GM12892 (cell line): Measurements from ENCODE around the gene RANBP1.

Experiments used
- DNase-seq: peaks from one replicate; pipeline ENCODE4 v3.0.0; 2011; ENCODE audit not compliant: insufficient read length
- FAIRE-seq: peaks from 2 replicates; lab custom pipeline; 2011; peaks lifted over from hg19 to GRCh38; lab: Jason Lieb, UNC
- POLR2A ChIP-seq: IDR thresholded peaks from 2 replicates; pipeline ENCODE4 v1.6.1; 2011; ENCODE audit warnings: low read depth, low read length, control low read depth
- POLR2AphosphoS5 ChIP-seq: IDR thresholded peaks from 2 replicates; pipeline ENCODE4 v1.6.1; 2011; ENCODE audit warnings: low read depth, low read length, control low read depth
- TAF1 ChIP-seq: IDR thresholded peaks from 2 replicates; pipeline ENCODE4 v1.6.1; 2011; ENCODE audit warnings: low read depth, mild to moderate bottlenecking, control low read depth, low read length, borderline replicate concordance

RANBP1 gene

GRCh38 chr22:20123366-20124082 is 7.6 kb downstream of the RANBP1 start:
- DNase-seq, result no peak
- no peak for FAIRE-seq
- TF ChIP-seq POLR2AphosphoS5 (no peak; the same call in 1 of the 2 replicates), TAF1 (no peak), POLR2A (no peak)

DNA sequence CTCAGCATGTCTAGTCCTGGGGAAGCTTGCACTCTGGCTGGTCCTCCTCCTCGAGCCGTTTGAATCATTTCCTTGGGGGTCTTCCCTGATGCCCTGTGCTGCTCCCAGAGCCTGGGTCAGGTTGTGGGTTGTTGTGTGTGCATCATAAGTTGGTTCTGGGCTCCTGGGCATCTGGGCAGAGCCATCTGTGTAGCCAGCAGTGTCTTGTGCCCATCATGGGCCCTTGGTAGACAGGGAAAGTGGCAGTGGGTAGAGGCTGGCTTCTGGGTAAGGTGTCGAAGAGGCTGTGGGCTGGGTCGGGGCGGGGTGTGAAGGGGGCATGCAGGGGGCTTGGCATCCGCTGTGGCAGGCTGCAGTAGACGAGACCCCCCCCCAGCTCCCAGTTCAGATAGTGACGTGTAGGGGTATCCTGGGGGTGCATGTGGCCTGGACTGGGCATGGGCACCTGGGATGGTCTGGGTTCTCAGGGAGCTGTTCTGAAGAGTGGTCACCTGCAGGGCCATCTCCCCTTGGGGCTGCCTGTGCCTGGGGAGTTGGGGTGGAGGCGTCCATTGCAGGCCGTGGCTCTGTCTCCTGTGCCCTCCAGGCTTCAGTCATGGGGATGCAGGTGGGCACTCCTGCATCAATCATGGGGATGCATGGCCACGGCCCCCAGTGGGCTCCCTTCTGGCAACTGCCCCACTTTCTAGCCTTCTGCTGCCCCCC is 8.3 kb downstream of the RANBP1 start:
- 0 out of 2 replicates have a peak, but pooled peaks have one; percentile 28 for TF ChIP-seq POLR2A
- no peak for TF ChIP-seq POLR2AphosphoS5
- no peak for FAIRE-seq

DNA sequence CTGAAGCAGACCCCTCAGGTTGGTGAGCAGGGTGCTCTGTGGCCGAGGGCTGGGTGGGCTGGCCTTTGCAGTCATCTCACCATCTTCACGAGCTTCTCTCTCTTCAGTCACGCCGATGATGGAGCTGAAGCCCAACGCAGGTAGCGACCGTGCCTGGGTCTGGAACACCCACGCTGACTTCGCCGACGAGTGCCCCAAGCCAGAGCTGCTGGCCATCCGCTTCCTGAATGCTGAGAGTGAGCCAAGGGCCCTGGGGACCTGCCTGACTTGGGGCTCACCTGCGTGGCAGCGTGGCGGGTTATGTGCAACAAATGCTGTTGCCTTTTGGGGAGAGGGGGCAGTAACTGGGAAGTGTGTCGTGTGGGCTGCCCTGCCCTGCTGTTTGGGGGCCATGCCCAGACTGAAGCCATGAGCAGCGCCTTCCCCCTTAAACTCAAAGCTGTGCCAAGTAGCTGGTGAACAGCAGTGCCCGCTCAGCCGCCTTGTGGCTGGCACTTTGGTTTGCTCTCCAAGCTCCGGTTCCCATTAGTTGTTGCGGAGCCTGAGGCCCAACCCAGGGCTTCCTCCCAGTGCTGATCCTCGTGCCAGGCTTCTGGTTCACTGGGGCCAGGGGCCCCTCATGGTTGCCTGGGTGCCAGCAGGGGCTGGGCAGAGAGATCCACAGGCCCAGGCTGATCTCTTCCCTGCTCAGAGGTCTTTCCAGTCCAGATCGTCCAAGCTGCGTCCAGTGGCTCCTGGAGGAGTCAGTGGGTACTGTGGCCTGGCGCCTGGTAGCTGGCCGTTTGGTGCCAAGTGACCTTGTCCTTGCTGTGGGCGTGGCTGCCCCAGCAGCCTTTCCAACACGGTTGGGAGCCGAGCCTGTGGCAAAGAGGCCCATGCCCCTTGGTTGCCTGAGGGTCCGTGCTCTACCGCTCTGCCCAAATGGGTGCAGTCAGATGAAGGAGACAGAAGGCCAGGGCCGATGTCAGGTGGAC is 9.6 kb downstream of the RANBP1 start:
- DNase-seq, result no peak
- no peak for TF ChIP-seq POLR2AphosphoS5
- TF ChIP-seq TAF1, result no peak
- TF ChIP-seq POLR2A, result no peak
- no peak for FAIRE-seq

More for the DNA sequence above, 8.3 kb downstream of the RANBP1 start:
- no peak for DNase-seq

- FAIRE-seq (no peak), DNase-seq (no peak)
- TF ChIP-seq TAF1 (no peak), POLR2A (no peak), POLR2AphosphoS5 (no peak)
Observed at GRCh38 chr22:20126284-20127029, 10.6 kb downstream of the RANBP1 start.

- FAIRE-seq, result no peak
- TF ChIP-seq POLR2A (no peak), TAF1 (no peak), POLR2AphosphoS5 (no peak; the same call in 1 of the 2 replicates)
- DNase-seq, result no peak
Observed at GRCh38 chr22:20127318-20127868, 11.5 kb downstream of the RANBP1 start.

DNA sequence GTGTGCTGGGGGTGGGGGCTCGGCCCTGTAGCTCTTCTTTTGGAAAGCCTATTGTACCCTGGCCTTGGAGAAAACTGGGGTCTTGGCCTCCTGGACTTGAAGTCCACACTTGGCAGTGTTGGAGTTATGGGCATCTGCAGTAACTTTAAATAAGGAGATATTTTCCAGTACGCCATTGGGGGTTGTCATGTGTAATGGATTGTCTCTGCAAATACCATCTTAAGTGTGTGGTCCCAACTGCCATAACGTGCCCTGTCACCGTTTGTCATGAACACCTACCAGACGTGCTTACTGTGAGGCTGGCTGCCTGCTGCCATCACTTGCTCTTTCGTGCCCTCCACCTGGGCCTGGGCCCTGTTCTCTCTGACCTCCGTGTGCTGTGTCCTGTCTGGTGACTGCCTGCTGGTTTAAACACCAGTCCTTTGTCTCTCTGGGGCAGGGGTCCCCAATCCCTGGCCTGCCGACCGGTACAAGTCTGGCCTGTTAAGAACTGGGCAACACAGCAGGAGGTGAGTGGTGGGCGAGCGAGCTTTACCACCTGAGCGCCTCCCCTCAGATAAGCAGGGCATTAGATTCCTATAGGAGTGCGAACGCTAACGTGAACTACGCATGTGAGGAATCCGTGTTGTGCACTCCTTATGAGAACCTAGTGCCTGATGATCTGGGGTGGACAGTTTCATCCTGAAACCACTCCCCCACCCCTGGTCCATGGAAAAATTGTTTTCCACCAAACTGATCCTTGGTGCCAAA is 12.1 kb downstream of the RANBP1 start:
- TF ChIP-seq POLR2AphosphoS5 (peak; percentile 80), TAF1 (no peak), POLR2A (peak; percentile 50)
- DNase-seq (no peak), FAIRE-seq (no peak)

DNA sequence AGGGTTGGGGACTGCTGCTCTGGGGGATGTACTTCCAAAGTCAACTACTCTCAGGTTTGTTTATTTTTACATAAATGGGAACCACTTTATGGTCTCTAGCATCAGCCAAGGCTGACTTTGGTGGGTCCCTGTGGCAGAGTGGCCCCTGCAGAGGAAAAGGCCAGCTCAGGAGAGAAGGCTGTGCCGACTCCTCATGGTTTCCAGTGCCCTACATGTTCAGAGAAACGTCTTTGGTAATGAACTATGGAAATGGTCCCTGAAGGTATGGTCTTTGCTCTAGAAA is 12.7 kb downstream of the RANBP1 start:
- DNase-seq (no peak), FAIRE-seq (no peak)
- no peak; the same call in 1 of the 2 replicates for TF ChIP-seq POLR2A
- TF ChIP-seq TAF1, result no peak
- no peak for TF ChIP-seq POLR2AphosphoS5

DNA sequence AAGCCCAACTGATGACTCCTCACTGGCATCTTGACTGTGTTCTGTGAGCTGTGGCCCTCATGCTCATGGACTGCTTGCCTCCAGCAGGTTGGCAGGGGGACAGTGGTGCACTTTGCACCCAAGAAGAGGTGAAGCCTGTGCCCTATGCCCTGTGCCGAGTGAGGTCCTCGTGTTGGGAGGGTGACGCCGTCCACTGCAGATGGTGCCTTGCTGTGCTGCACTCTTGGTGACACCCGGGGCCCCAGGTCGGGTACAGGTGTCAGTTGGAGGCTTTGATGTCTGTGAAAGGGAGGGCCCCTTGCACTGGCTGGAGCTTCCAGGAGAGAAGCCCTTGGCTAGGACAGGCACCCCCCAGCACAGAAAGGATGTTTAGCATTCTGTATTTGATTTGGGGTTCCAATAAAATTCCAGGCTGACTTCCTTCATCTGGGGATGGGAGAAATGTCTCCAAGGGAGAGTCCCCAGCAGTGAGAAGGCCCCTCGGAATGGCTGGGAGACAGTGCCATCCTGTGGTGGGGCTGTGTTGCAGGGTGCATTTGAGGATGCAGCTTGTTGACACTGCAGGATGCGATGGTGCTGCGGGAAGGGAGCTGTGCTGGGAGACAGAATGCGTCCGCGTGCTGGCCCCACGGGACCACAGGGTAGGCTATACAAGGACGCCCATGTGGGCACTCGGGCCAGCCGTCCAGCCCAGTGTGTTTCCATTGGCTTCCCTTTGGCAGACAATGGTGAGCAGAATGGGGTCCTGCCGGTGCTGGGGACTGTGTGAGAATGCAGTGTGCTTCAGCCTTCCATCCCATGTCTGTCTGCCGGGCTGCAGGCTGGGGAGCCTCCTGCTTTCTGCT is 13.2 kb downstream of the RANBP1 start:
- no peak for FAIRE-seq
- no peak for DNase-seq
- TF ChIP-seq POLR2A (no peak), TAF1 (no peak), POLR2AphosphoS5 (no peak; the same call in 1 of the 2 replicates)

DNA sequence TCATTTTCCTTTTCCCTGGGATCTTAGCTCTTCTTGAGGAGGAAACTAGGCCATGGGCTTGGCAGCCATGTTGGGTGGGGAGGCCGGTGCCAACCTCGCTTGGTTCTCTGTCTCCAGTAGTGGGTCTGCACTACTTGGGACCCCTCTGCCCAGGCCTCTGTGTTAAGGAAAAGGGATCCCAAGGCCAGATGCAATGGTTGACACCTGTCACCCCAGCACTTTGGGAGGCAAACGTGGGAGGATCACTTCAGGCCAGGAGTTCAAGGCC is 13.8 kb downstream of the RANBP1 start:
- TF ChIP-seq POLR2AphosphoS5 (no peak), POLR2A (no peak), TAF1 (no peak)
- FAIRE-seq (no peak), DNase-seq (no peak)
